Ishikawa (cell line): ENCODE results near the gene B4GALNT3.

Experiments
- FOXM1 ChIP-seq: IDR thresholded peaks from 2 replicates; pipeline ENCODE4 v1.6.1; 2012; ENCODE audit warnings: low read depth, borderline replicate concordance
- RAD21 ChIP-seq: IDR thresholded peaks from 2 replicates; pipeline ENCODE4 v1.6.1; 2012; ENCODE audit warnings: low read depth
- ZBTB7A ChIP-seq: IDR thresholded peaks from 2 replicates; pipeline ENCODE4 v1.6.1; 2012; ENCODE audit warnings: low read depth

GRCh38 chr12:593396-594270, 133.9 kb downstream of the B4GALNT3 start:
- TF ChIP-seq RAD21 = no peak
- TF ChIP-seq FOXM1 = no peak
- no peak for TF ChIP-seq ZBTB7A
